ENCODE results near the gene LKAAEAR1. TPM values are rescaled to one million over a fixed set of nuclear protein-coding genes. Genes with fewer than 3 reads are reported as not detected.
A peak's percentile ranks its signal among the peaks of the same experiment; 100 is the strongest.

The LKAAEAR1 gene
- total RNA-seq, 2 donors from 2014 or later: not detected

DNA sequence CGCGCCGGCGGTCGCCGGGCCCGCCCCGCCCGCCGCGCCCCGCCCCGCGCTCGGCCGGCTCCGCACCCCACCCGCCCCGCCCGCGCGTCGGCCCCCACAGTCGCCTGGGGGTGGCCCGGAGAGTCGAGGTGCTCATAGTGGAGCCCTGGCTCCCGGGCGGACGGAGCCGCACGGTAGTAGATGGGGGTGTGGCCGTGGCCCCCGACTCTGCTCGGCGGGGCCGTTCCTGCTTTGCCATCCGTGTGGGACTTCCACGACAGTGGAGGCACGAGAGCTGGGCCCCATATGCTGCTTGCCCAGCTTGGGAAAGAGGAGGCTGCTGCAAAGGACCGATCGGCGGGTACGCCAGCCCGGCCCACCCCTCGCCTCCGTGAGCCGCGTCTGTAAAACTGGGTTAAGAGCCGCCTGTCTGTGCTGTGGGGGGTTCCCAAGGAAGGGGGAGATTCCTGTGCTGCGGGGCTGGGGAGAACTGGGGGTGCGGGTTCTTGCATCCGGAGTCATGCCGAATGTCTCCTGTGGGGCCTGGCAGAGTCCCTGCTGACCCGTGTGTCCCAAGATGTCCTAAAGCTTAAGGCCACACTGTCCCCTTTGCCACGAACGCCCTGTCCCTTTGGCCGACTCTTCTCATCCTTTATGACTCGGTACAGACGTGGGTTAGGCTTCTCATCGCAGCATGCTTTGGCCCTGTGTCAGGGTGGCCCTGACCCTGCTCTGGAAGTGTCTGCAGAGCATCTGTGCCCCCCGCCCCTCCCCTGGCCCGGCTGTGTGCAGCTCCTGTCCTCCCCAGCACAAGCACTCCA is 4.0 kb downstream of the LKAAEAR1 start, which contains the start of gene OPRL1:
OPRL1 (plus strand) TSS at position 70 of the 800 bp plus-strand sequence. CDS start 12,639 bp downstream, outside the sequence.
- Histone ChIP-seq H3K9ac (ENCODE audit: low read depth in 2 of 2, low read length in 2 of 2) (peak within 1 kb of the TSS; percentile 66 to 81), H3K9me3 (no peaks in the 10 kb centered on the region), H3K36me3 (no peaks in the 10 kb centered on the region), H3K27me3 (peaks cover 18% of the 10 kb centered on the region), H3K4me1 (peaks cover 3% of the 10 kb centered on the region), H3K27ac (peak within 1 kb of the TSS; percentile 78), H3K4me3 (peak within 1 kb of the TSS; percentile 59)
- intact Hi-C loops (cut with DNase I): no loop called here
- no peak for DNase-seq
- TF ChIP-seq, protein P1, sequence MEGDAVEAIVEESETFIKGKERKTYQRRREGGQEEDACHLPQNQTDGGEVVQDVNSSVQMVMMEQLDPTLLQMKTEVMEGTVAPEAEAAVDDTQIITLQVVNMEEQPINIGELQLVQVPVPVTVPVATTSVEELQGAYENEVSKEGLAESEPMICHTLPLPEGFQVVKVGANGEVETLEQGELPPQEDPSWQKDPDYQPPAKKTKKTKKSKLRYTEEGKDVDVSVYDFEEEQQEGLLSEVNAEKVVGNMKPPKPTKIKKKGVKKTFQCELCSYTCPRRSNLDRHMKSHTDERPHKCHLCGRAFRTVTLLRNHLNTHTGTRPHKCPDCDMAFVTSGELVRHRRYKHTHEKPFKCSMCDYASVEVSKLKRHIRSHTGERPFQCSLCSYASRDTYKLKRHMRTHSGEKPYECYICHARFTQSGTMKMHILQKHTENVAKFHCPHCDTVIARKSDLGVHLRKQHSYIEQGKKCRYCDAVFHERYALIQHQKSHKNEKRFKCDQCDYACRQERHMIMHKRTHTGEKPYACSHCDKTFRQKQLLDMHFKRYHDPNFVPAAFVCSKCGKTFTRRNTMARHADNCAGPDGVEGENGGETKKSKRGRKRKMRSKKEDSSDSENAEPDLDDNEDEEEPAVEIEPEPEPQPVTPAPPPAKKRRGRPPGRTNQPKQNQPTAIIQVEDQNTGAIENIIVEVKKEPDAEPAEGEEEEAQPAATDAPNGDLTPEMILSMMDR (IDR thresholded peaks at IDR 0.05): no peak

DNA sequence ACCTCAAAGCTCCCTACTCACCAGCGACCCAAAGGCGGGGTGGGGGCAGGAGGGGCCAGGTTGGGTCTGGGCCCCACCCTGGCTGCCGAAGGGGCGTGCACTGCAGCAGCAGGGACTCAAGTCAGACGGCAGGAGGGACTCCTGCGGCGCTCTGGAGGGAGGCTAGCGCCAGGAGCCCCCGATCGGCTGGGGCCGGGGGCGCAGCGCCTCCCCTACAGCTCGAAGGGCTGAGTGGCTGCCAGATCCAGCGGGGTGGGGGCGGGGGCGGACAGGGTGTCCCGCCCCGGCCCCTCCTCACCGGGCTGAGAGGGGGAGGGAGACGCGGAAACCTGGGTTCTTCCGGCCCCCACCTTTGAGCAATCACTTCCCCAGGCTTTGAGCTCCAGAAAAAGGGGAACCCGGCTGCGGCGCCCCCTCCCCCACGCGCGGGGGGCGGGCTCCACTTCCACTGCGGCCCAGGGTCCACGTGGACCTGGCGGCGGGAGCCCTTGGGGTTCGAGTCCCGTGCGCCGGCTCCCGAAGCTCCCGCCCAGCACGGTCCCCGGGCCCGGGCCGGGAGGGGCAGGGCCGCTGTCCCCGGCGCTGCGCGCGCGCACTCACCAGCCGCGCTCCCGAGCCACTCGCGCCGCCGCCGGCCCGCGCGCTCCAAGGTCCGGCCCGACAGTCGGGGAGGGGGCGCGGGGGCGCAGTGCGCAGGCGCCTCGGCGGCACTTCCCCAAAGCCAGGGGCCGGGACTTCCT is 4.8 kb downstream of the LKAAEAR1 start, which contains the start of gene RGS19:
RGS19 (minus strand) TSS at position 246 of the 740 bp plus-strand sequence. CDS start 2,632 bp downstream, outside the sequence.
- peak; percentile 68 for DNase-seq
- Histone ChIP-seq H3K4me3 (peak within 1 kb of the TSS; percentile 59), H3K27me3 (peaks cover 11% of the 10 kb centered on the region), H3K9ac (ENCODE audit: low read depth in 2 of 2, low read length in 2 of 2) (peak within 1 kb of the TSS; percentile 66 to 81), H3K36me3 (no peaks in the 10 kb centered on the region), H3K9me3 (no peaks in the 10 kb centered on the region), H3K27ac (peak within 1 kb of the TSS; percentile 78), H3K4me1 (peaks cover 3% of the 10 kb centered on the region)
- intact Hi-C loops (cut with DNase I): no loop called here
- TF ChIP-seq, protein P1 (IDR thresholded peaks at IDR 0.05): no peak

DNA sequence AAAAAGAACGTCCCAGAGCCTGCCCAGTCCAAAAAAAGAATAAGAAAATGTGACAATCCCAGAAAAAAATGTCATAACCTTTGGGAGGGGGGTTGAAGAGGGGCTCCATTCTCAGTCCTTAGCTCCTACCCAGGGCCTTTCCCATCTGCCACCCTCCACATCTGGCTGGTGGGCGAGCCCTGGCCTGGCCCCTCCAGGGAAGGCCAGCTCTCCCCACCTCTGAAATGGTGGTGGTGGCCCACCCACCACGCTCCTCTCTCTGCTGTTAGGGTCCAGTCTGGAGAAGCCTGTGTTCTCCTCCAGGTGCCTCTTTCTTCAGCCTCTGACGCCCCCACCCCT is 5.3 kb downstream of the LKAAEAR1 start:
- Histone ChIP-seq H3K9me3 (no peaks in the 10 kb centered on the region), H3K27me3 (peaks cover 5% of the 10 kb centered on the region), H3K9ac (ENCODE audit: low read depth in 2 of 2, low read length in 2 of 2) (peak overlapping the region; percentile 66 to 81), H3K4me1 (peaks cover 2% of the 10 kb centered on the region), H3K27ac (peak overlapping the region; percentile 78), H3K36me3 (no peaks in the 10 kb centered on the region), H3K4me3 (peak overlapping the region; percentile 59)
- intact Hi-C loops (cut with DNase I): no loop called here
- TF ChIP-seq, protein P1 (IDR thresholded peaks at IDR 0.05): no peak
- DNase-seq: no peak

DNA sequence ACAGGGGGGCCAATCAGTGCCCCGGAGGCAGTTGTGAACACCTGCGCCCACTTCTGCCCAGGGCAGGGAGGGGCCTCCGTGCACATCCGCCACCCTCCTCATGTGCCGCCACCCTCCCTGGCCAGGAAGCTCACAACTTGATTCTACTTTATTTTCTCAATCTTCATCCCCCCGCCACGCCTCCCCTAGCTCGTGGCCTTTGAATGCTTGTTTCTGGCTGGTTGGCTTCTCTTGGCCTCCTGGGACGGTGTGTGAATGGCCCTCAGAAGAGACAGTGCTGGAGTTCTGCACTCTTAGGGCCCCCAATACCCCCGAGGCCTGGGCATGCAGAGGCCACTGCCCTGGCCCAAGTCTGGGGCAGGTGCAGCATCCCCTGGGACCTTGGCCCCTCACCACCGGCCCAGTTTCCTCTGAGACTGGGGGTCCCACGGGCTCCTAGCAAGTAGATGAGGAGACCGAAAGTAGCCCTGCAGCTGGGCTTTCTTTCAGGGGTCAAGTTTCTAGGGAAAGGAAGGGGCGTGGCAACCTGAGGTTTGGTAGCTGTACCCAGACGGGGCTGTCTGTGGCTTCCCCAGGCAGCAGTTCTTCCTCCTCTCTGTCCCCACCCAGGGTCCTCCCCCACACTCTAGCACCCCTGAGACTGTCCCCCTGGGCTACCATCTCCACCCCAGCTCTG is 6.2 kb downstream of the LKAAEAR1 start:
- TF ChIP-seq, protein P1 (IDR thresholded peaks at IDR 0.05): no peak
- Histone ChIP-seq H3K9me3 (no peaks in the 10 kb centered on the region), H3K27ac (peak overlapping the region; percentile 78), H3K4me3 (peak overlapping the region; percentile 59), H3K36me3 (no peaks in the 10 kb centered on the region), H3K27me3 (no peaks in the 10 kb centered on the region), H3K9ac (ENCODE audit: low read depth in 2 of 2, low read length in 2 of 2) (peak overlapping the region; percentile 66 to 81), H3K4me1 (no peaks in the 10 kb centered on the region)
- intact Hi-C loops (cut with DNase I): no loop called here
- DNase-seq: peak; percentile 46

DNA sequence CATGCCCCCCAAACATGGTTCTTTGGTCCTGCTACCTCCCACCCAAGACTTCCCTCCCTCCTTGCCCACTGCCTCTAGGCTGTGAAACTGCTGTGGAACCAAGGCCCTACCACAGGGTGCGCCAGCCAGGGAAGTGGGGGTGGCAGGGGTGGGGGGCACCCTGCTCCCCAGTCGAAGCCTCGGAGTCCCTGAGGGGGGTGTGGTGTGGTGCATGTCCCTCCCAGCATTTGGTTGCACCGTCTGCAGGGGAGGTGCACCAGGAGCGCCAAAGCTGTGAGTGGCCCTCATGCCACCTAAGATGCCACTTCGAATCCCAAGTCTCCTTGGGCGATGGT is 6.7 kb downstream of the LKAAEAR1 start:
- no peaks in the 10 kb centered on the region for H3K4me1 ChIP-seq
- H3K36me3 ChIP-seq: no peaks in the 10 kb centered on the region
- H3K9me3 ChIP-seq: no peaks in the 10 kb centered on the region
- peak overlapping the region; percentile 59 for H3K4me3 ChIP-seq
- peak overlapping the region in 1 of 2 donors; percentile 15 for H3K9ac ChIP-seq (ENCODE audit: low read depth in 2 of 2, low read length in 2 of 2)
- peak overlapping the region; percentile 78 for H3K27ac ChIP-seq
- no peaks in the 10 kb centered on the region for H3K27me3 ChIP-seq
- intact Hi-C loops (cut with DNase I): no loop called here
- TF ChIP-seq, protein P1 (IDR thresholded peaks at IDR 0.05): no peak
- DNase-seq: no peak

All from colonic mucosa (tissue), 4 donors.